ENCODE results near the gene GDPD1.
"Not testable (repeated sequence)": the region's sequence is repeated elsewhere in the genome, so short reads cannot be mapped to it uniquely, and the experiment has no call there.

- TF ChIP-seq CTCF (IDR thresholded peaks at IDR 0.05; ENCODE audit: low read depth, low read length, missing input control); SP1 (IDR thresholded peaks at IDR 0.05): not testable (repeated sequence)
Observed at GRCh38 chr17:59228588-59228987, 8.3 kb downstream of the GDPD1 start.
